Naive thymus-derived CD4-positive, alpha-beta T cell (primary cell): ENCODE results near the gene TPD52L2. TPM values are rescaled to one million over a fixed set of nuclear protein-coding genes. Genes with fewer than 3 reads are reported as not detected.

ENCODE experiments used
- ATAC-seq: fragments of 150-1000 bp; cut with Tn5 transposase; 2 replicates; pipeline ENCODE4 v1.10.0; 2021; ENCODE audit warnings: mild to moderate bottlenecking, moderate library complexity
- CTCF ChIA-PET: fragments of 350-600 bp; sonication (Branson Sonifier 250); formaldehyde crosslinking; loops from one replicate; lab custom pipeline; 2021; ENCODE audit warnings: antibody characterized with exemption; lab: Charles Lee
- POLR2A ChIA-PET: fragments of 350-600 bp; sonication (Branson Sonifier 250); formaldehyde crosslinking; loops from one replicate; lab custom pipeline; 2021; ENCODE audit warnings: antibody characterized with exemption, inconsistent platforms; lab: Charles Lee
- DNase-seq, 9 donors: peaks; one replicate each; pipeline versions ENCODE4 v3.0.0 to v3.0.0-alpha.2; 2020 to 2022; ENCODE audit warnings: mixed read lengths in 1 of 9
- H3K27ac ChIP-seq: one replicate; pipeline ENCODE4 v1.7.0; 2013; ENCODE audit warnings: mild to moderate bottlenecking, low read depth, low read length, moderate library complexity
- H3K27me3 ChIP-seq, 2 donors: one replicate each; pipeline ENCODE4 v1.7.0; 2013; ENCODE audit warnings: low read length in 2 of 2, mild to moderate bottlenecking in 2 of 2, moderate library complexity in 2 of 2; ENCODE audit not compliant: control insufficient read depth in 2 of 2, insufficient read depth in 2 of 2
- H3K36me3 ChIP-seq, 3 experiments: 1 replicate in 2 of 3; 2 replicates in 1 of 3; pipeline ENCODE4 v1.7.0; 2013; ENCODE audit warnings: low read length in 3 of 3, mild to moderate bottlenecking in 3 of 3, moderate library complexity in 1 of 3; ENCODE audit not compliant: insufficient read depth in 3 of 3, control insufficient read depth in 2 of 3
- H3K4me1 ChIP-seq, 2 donors: one replicate each; pipeline ENCODE4 v1.7.0; 2013; ENCODE audit warnings: low read length in 2 of 2, mild to moderate bottlenecking in 2 of 2, moderate library complexity in 1 of 2; ENCODE audit not compliant: control insufficient read depth in 2 of 2, insufficient read depth in 2 of 2
- H3K4me3 ChIP-seq: 2 replicates; pipeline ENCODE4 v1.7.0; 2013; ENCODE audit warnings: mild to moderate bottlenecking, low read length
- H3K9me3 ChIP-seq, 3 experiments: 1 replicate in 2 of 3; 2 replicates in 1 of 3; pipeline ENCODE4 v1.7.0; 2013; ENCODE audit warnings: low read length in 3 of 3; ENCODE audit not compliant: control insufficient read depth in 2 of 3
- H3K27ac Mint-ChIP-seq, 9 donors: one replicate each; pipeline ENCODE4 v1.8.0; 2020 to 2022; ENCODE audit warnings: mixed read lengths in 9 of 9, mild to moderate bottlenecking in 8 of 9, moderate library complexity in 5 of 9, inconsistent platforms in 2 of 9
- H3K27me3 Mint-ChIP-seq, 5 donors: one replicate each; pipeline ENCODE4 v1.8.0; 2021 to 2022; ENCODE audit warnings: mixed read lengths in 5 of 5, mild to moderate bottlenecking in 1 of 5
- H3K36me3 Mint-ChIP-seq, 5 donors: one replicate each; pipeline ENCODE4 v1.8.0; 2020 to 2022; ENCODE audit warnings: mixed read lengths in 5 of 5, mild to moderate bottlenecking in 3 of 5, inconsistent platforms in 1 of 5
- H3K4me1 Mint-ChIP-seq, 7 donors: one replicate each; pipeline ENCODE4 v1.8.0; 2020 to 2022; ENCODE audit warnings: mixed read lengths in 7 of 7, mild to moderate bottlenecking in 3 of 7, inconsistent platforms in 1 of 7
- H3K4me3 Mint-ChIP-seq, 10 donors: one replicate each; pipeline ENCODE4 v1.8.0; 2020 to 2022; ENCODE audit warnings: mild to moderate bottlenecking in 10 of 10, mixed read lengths in 10 of 10, moderate library complexity in 6 of 10, inconsistent platforms in 2 of 10
- H3K9me3 Mint-ChIP-seq, 11 donors: one replicate each; pipeline ENCODE4 v1.8.0; 2020 to 2022; ENCODE audit warnings: mixed read lengths in 11 of 11, mild to moderate bottlenecking in 4 of 11, inconsistent platforms in 1 of 11, moderate library complexity in 1 of 11
- intact Hi-C, 2 donors: fragments of 100-400 bp; cut with micrococcal nuclease; formaldehyde crosslinking; loops; one replicate each; pipeline ENCODE4 v1.15.1; 2023
- polyA plus RNA-seq, 2 donors: library from polyadenylated mRNA; unstranded; fragments of 300-500 nt; fragmentation: Illumina TruSeq; gene quantifications; one replicate each; pipeline ENCODE4 v1.2.3, GENCODE V29; 2021
- total RNA-seq, 6 experiments: library from RNA in 5 of 6; stranded (reverse) in 5 of 6; gene quantifications; 1 replicate in 5 of 6; 2 replicates in 1 of 6; pipeline ENCODE4 v1.2.3 and lab custom pipeline; 2021 to 2026

The TPD52L2 gene
- total RNA-seq (10 to 100 TPM; 33.7 to 56.8 (median 43.2) TPM), polyA plus RNA-seq (10 to 100 TPM; 67.4 to 84.0 TPM), total RNA-seq (lab: John Stamatoyannopoulos, UW) (25.4 reads per million, percentile 56 among the genes with 10 or more reads in this experiment)

DNA sequence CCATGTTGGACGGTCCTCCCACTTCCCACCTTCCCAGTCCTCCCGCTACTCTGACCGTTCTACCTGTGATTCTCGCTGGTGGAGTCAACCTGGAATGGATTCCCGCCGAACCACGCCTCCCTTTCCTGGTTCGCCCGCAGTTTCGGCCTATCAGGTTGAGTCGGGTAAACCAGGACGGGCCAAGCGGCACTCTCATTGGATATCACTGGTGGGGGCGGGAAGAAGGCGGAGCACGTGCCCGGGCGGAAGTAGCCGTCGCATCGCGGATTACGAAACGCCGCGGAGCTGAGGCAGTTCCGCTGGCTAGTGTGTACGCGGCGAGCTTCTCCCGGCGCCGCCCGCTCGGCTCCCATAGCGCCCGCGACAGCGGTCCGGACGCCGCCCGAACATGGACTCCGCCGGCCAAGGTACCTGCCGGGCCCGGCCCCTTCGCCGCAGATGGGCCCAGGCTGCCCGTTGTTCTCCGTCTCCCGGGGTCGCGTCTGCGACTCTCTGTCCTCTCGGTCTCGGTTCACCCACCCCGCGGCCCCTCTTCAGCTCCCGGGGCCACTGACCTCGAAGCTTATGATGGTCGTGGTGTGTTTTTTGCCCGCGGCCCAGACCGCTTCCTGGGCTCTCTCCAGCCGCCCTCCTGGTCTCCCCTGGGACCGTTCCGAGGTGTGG lies at the start of gene TPD52L2:
TSS of gene TPD52L2 (plus strand) at position 293 of the 663 bp plus-strand sequence. CDS start at position 389, 96 bp downstream.
- CTCF ChIA-PET, result interaction anchor here (0.6 to 2.5 kb wide), 10 partner anchors 11 to 250 kb away, joined by 3 to 7 read pairs (median 3); partner anchors contain the start of genes ARFRP1, LIME1, RTEL1 and ZGPAT
- peak within 1 kb of the TSS; percentile 84 for H3K27ac ChIP-seq
- POLR2A ChIA-PET, result interaction anchor here (0.6 to 3.2 kb wide), 23 partner anchors 10 to 344 kb away, joined by 3 to 15 read pairs (median 5); partner anchors contain the start of genes ARFRP1, LIME1, PPDPF and RGS19
- Mint-ChIP-seq H3K9me3 (no peaks in the 10 kb centered on the region), H3K36me3 (peaks cover 7 to 24% (median 15%) of the 10 kb centered on the region in 5 donors), H3K27me3 (no peaks in the 10 kb centered on the region), H3K4me1 (peaks cover 27 to 42% (median 36%) of the 10 kb centered on the region in 7 donors), H3K27ac (peak within 1 kb of the TSS; percentile 91 to 99 (median 97)), H3K4me3 (peak within 1 kb of the TSS; percentile 88 to 100 (median 98))
- H3K27me3 ChIP-seq, result no peaks in the 10 kb centered on the region
- H3K4me1 ChIP-seq, result peaks cover 11 to 14% of the 10 kb centered on the region in 2 donors
- no peaks in the 10 kb centered on the region for H3K9me3 ChIP-seq
- peak within 1 kb of the TSS; percentile 74 for H3K4me3 ChIP-seq
- peaks cover 3 to 30% (median 9%) of the 10 kb centered on the region in 3 experiments for H3K36me3 ChIP-seq
- intact Hi-C loops, result loop anchor here (1.0 to 10.0 kb wide), 19 partner anchors 29 to 430 kb away; partner anchors contain the start of genes ARFRP1 (in 2 of the 2), LIME1 (in 2 of the 2), PRPF6 (in 2 of the 2) and RTEL1 (in 2 of the 2)
- DNase-seq (peak; percentile 86 to 98 (median 96)), ATAC-seq (peak; percentile 91)

DNA sequence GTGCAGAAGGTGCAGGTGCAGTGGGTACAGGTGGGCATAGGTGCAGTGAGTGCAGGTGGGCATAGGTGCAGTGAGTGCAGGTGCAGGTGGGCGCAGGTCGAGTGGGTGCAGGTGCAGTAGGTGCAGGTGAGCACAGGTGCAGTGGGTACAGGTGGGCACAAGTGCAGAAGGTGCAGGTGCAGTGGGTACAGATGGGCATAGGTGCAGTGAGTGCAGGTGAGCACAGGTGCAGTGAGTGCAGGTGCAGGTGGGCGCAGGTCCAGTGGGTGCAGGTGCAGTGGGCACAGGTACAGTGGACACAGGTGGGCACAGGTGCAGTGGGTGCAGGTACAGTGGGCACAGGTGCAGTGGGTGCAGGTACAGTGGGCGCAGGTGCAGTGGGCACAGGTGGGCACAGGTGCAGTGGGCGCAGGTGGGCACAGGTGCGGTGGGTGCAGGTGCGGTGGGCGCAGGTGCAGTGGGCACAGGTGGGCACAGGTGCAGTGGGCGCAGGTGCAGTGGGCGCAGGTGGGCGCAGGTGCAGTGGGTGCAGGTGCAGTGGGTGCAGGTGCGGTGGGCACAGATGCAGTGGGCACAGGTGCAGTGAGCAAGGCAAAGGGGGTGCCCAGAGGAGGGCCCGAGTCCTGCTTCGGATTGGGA lies 49.3 kb upstream of the TPD52L2 start:
- POLR2A ChIA-PET, result no interaction called here
- H3K4me1 ChIP-seq, result no peaks in the 10 kb centered on the region
- Mint-ChIP-seq H3K4me3 (no peak overlapping the region), H3K36me3 (no peaks in the 10 kb centered on the region), H3K27me3 (no peaks in the 10 kb centered on the region), H3K9me3 (no peaks in the 10 kb centered on the region), H3K4me1 (peaks cover 0 to 7% (median 0%) of the 10 kb centered on the region in 7 donors), H3K27ac (peak overlapping the region in 1 of 9 donors; percentile 23)
- H3K36me3 ChIP-seq, result no peaks in the 10 kb centered on the region
- intact Hi-C loops, result no loop called here
- no peaks in the 10 kb centered on the region for H3K9me3 ChIP-seq
- H3K27me3 ChIP-seq, result no peaks in the 10 kb centered on the region
- DNase-seq (no peak), ATAC-seq (no peak)
- H3K4me3 ChIP-seq, result no peak overlapping the region
- CTCF ChIA-PET, result no interaction called here
- no peak overlapping the region for H3K27ac ChIP-seq

DNA sequence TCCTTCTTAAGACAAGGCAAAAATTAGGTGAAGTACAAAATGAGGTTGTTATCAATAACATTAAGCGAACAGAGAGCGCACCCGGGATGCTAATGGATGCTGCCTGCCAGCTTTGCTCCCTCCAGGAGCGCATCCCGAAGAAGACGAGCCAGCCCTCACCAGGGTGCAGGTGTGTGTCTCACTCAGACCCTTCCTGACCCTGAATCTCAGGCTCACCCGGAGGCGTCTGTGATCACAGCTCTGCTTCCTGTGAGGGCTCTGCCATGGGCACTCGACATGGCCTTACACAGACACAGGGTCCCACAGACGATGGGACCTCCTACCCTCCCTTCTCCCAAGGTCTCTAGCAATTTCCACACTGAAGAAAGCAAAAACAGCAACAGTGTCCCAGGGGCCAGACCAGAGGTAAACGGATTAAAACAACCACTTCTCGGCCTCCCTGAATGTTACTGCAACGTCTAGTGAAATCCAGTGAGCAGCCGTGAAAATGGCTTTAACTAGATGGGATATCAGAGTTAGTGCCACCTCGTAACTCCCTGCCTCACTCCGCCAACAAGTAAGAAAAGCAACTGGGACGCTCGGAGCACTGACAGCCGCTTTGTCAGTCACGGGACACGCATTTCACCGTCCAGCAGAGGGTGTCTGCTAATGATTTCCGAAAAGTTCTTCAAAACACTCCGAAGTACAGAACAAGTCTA lies 45.7 kb upstream of the TPD52L2 start:
- Mint-ChIP-seq H3K27me3 (peaks cover 0 to 9% (median 3%) of the 10 kb centered on the region in 5 donors), H3K4me3 (peak overlapping the region in 7 of 10 donors; percentile 23 to 69 (median 52)), H3K9me3 (no peaks in the 10 kb centered on the region), H3K36me3 (peaks cover 0 to 2% (median 0%) of the 10 kb centered on the region in 5 donors), H3K4me1 (peaks cover 0 to 7% (median 0%) of the 10 kb centered on the region in 7 donors), H3K27ac (peak overlapping the region in 8 of 9 donors; percentile 29 to 88 (median 66))
- H3K4me1 ChIP-seq, result no peaks in the 10 kb centered on the region
- POLR2A ChIA-PET, result interaction anchor here (0.7 kb wide), 1 partner anchor 28 kb away, joined by 5 read pairs; no protein-coding TSS in a partner anchor
- no peak overlapping the region for H3K4me3 ChIP-seq
- no peaks in the 10 kb centered on the region for H3K9me3 ChIP-seq
- ATAC-seq (no peak), DNase-seq (no peak)
- intact Hi-C loops, result no loop called here
- H3K36me3 ChIP-seq, result no peaks in the 10 kb centered on the region
- H3K27me3 ChIP-seq, result no peaks in the 10 kb centered on the region
- no peak overlapping the region for H3K27ac ChIP-seq
- CTCF ChIA-PET, result no interaction called here

DNA sequence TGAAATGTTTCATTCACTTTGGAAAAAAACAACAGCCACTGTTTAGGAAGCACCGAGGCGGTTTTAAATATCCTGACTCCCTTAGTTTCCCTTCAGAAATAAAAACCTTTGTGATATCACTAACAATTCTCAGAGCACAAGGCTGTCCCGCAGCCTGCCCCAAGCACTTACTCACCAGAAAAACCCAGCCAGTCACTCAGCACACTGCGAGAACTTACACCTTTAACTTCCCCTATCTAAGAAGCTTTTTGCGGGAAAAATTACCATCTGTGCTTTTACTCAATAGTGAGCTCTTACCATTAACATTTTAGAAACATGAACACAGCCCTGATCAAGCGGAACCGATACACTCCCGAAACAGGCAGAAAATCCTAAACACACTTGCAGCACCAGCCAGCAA lies 43.3 kb upstream of the TPD52L2 start:
- Mint-ChIP-seq H3K9me3 (no peaks in the 10 kb centered on the region), H3K4me3 (no peak overlapping the region), H3K27ac (no peak overlapping the region), H3K27me3 (peaks cover 10 to 20% (median 12%) of the 10 kb centered on the region in 5 donors), H3K4me1 (peaks cover 0 to 7% (median 0%) of the 10 kb centered on the region in 7 donors), H3K36me3 (peaks cover 0 to 2% (median 0%) of the 10 kb centered on the region in 5 donors)
- ATAC-seq, result no peak
- no peak overlapping the region for H3K4me3 ChIP-seq
- no peaks in the 10 kb centered on the region for H3K27me3 ChIP-seq
- H3K4me1 ChIP-seq, result no peaks in the 10 kb centered on the region
- intact Hi-C loops, result no loop called here
- no peak overlapping the region for H3K27ac ChIP-seq
- H3K36me3 ChIP-seq, result no peaks in the 10 kb centered on the region
- DNase-seq, result no peak
- H3K9me3 ChIP-seq, result no peaks in the 10 kb centered on the region
- ChIA-PET CTCF (no interaction called here), POLR2A (no interaction called here)

DNA sequence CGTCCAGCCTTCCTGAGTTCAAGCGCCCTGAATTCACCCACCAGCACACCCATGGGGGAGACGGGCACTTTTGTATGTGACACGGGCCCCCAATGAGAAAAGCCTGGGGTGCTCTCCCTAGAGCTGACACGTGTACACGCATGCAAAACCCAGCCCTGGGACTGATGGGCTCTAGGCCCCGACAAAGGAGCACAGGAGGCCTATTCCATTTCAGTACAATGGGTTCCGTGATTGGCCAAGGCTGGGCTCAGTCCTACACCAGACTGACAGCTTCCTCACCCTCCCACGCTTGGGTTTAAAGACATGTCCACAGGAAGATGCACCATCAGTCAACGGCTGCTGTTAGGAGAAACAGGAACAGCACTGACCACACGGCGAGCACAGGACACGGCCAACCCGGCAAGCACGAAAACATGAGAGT lies 42.8 kb upstream of the TPD52L2 start:
- intact Hi-C loops, result no loop called here
- Mint-ChIP-seq H3K9me3 (no peaks in the 10 kb centered on the region), H3K4me1 (peaks cover 0 to 7% (median 0%) of the 10 kb centered on the region in 7 donors), H3K27me3 (peaks cover 10 to 20% (median 12%) of the 10 kb centered on the region in 5 donors), H3K36me3 (peaks cover 0 to 2% (median 0%) of the 10 kb centered on the region in 5 donors), H3K4me3 (no peak overlapping the region), H3K27ac (no peak overlapping the region)
- DNase-seq (no peak), ATAC-seq (no peak)
- Histone ChIP-seq H3K4me1 (no peaks in the 10 kb centered on the region), H3K36me3 (no peaks in the 10 kb centered on the region), H3K27ac (no peak overlapping the region), H3K9me3 (no peaks in the 10 kb centered on the region), H3K4me3 (no peak overlapping the region), H3K27me3 (no peaks in the 10 kb centered on the region)
- POLR2A ChIA-PET, result no interaction called here
- CTCF ChIA-PET, result no interaction called here

DNA sequence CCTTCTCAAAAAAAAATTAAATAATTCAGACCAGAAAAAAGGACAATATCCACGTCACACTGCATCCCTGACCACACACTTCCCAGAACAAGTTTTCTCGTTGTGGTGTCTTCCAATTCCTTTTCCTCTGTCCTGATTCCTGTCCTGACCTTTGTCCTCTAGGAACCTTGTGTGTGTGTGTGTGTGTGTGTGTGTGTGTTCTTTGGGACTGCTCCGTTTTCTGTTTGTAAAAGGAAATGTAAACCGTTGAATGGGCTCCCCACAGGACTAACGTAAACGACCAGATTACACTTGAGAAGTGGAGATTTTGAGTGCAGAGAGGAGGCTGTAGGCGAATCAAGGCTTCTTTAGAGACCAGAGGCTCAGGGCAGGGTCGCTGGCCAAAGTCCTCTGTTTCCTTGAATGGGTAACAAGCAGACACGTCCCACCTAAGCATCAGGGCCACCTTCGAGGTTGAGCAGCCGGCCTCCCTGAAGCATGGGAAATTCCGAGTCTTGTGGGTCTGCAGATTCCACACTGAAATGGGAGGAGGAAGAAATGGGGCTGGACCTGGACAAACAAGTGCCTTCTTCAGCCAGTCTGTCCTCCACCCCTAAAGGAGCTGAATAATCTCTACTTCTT lies 41.3 kb upstream of the TPD52L2 start:
- Histone ChIP-seq H3K9me3 (no peaks in the 10 kb centered on the region), H3K4me3 (no peak overlapping the region), H3K36me3 (no peaks in the 10 kb centered on the region), H3K27ac (no peak overlapping the region), H3K4me1 (no peaks in the 10 kb centered on the region), H3K27me3 (peaks cover 0 to 11% of the 10 kb centered on the region in 2 donors)
- ATAC-seq (no peak), DNase-seq (no peak)
- ChIA-PET POLR2A (no interaction called here), CTCF (no interaction called here)
- H3K27me3 Mint-ChIP-seq, result peaks cover 19 to 32% (median 20%) of the 10 kb centered on the region in 5 donors
- intact Hi-C loops, result no loop called here
- H3K4me3 Mint-ChIP-seq, result no peak overlapping the region
- peaks cover 0 to 2% (median 0%) of the 10 kb centered on the region in 5 donors for H3K36me3 Mint-ChIP-seq
- H3K27ac Mint-ChIP-seq, result no peak overlapping the region
- peaks cover 0 to 7% (median 0%) of the 10 kb centered on the region in 7 donors for H3K4me1 Mint-ChIP-seq
- no peaks in the 10 kb centered on the region for H3K9me3 Mint-ChIP-seq
